Erythroblast (primary cell): ENCODE measurements around the gene TNFRSF9.

Experiments
- GATA1 ChIP-seq: IDR thresholded peaks from 2 replicates; pipeline ENCODE4 v1.6.1; 2011; ENCODE audit warnings: low read depth, mild to moderate bottlenecking, control low read depth, low read length, moderate library complexity
- POLR2A ChIP-seq: IDR thresholded peaks from 2 replicates; pipeline ENCODE4 v1.6.1; 2011; ENCODE audit warnings: mild to moderate bottlenecking, low read length

- TF ChIP-seq POLR2A, result no peak
- TF ChIP-seq GATA1, result no peak
These were observed 2.6 kb downstream of the TNFRSF9 start for GRCh38 chr1:7938070-7938469.
